Measurements from ENCODE around the gene GUCY1A2. TPM values are rescaled to one million over a fixed set of nuclear protein-coding genes. Genes with fewer than 3 reads are reported as not detected.

The GUCY1A2 gene
- total and polyA plus RNA-seq, 2 donors from 2014 or later = 0.75 to 16.1 TPM

- TF ChIP-seq, protein P1, sequence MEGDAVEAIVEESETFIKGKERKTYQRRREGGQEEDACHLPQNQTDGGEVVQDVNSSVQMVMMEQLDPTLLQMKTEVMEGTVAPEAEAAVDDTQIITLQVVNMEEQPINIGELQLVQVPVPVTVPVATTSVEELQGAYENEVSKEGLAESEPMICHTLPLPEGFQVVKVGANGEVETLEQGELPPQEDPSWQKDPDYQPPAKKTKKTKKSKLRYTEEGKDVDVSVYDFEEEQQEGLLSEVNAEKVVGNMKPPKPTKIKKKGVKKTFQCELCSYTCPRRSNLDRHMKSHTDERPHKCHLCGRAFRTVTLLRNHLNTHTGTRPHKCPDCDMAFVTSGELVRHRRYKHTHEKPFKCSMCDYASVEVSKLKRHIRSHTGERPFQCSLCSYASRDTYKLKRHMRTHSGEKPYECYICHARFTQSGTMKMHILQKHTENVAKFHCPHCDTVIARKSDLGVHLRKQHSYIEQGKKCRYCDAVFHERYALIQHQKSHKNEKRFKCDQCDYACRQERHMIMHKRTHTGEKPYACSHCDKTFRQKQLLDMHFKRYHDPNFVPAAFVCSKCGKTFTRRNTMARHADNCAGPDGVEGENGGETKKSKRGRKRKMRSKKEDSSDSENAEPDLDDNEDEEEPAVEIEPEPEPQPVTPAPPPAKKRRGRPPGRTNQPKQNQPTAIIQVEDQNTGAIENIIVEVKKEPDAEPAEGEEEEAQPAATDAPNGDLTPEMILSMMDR (IDR thresholded peaks at IDR 0.05; ENCODE audit: borderline replicate concordance, extremely low read depth, insufficient read depth) = no peak
- DNase-seq = no peak
- no peaks in the 10 kb centered on the region for H3K4me1 ChIP-seq (ENCODE audit: control insufficient read depth in 2 of 3, insufficient read depth in 2 of 3, low read depth in 1 of 3, low read length in 3 of 3)
- no peak overlapping the region for H3K9ac ChIP-seq (ENCODE audit: low read length in 3 of 3)
- no peak overlapping the region for H3K27ac ChIP-seq (ENCODE audit: low read depth in 2 of 2, low read length in 2 of 2)
- H3K27me3 ChIP-seq (ENCODE audit: control insufficient read depth, insufficient read depth, low read length) = no peaks in the 10 kb centered on the region
- no peak for FAIRE-seq
- H3K9me3 ChIP-seq (ENCODE audit: control insufficient read depth in 2 of 3, insufficient read depth in 1 of 3, low read length in 3 of 3) = no peaks in the 10 kb centered on the region
- intact Hi-C loops (cut with DNase I) = no loop called here
- H3K4me3 ChIP-seq (ENCODE audit: low read length in 3 of 3) = no peak overlapping the region
- H3K36me3 ChIP-seq (ENCODE audit: control insufficient read depth in 2 of 3, insufficient read depth in 3 of 3, low read length in 3 of 3) = no peaks in the 10 kb centered on the region
These were observed 160.1 kb downstream of the GUCY1A2 start for GRCh38 chr11:106858200-106858599.

GRCh38 chr11:106856566-106856965 is 161.7 kb downstream of the GUCY1A2 start:
- TF ChIP-seq, protein P1 (IDR thresholded peaks at IDR 0.05; ENCODE audit: borderline replicate concordance, extremely low read depth, insufficient read depth) = no peak

DNA sequence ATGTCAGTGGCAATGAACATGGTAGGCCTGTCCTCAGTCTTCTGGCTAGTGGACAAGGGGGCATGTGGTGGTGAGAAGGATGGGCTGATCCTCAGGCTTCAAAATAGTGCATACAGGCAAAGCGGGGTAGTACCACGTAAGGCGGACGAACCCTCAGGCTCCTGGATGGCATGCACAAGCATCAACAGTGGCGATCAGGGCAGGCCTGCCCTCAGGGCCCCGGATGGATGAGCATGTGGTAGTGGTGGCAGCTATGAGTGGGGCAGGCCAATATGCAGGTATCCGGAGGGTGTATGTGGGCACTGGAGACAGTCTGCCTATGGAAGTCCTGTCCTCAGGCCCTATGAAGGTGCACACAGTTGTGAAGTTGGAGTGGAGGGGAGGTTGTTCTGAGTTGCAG is 163.8 kb downstream of the GUCY1A2 start:
- peak in 1 of 5 donors; percentile 31 for DNase-seq
- no peaks in the 10 kb centered on the region for H3K27me3 ChIP-seq (ENCODE audit: control insufficient read depth, insufficient read depth, low read length)
- no peak overlapping the region for H3K4me3 ChIP-seq (ENCODE audit: low read length in 3 of 3)
- FAIRE-seq = no peak
- intact Hi-C loops (cut with DNase I) = no loop called here
- peaks cover 0 to 3% (median 0%) of the 10 kb centered on the region in 3 donors for H3K9me3 ChIP-seq (ENCODE audit: control insufficient read depth in 2 of 3, insufficient read depth in 1 of 3, low read length in 3 of 3)
- no peak overlapping the region for H3K27ac ChIP-seq (ENCODE audit: low read depth in 2 of 2, low read length in 2 of 2)
- H3K9ac ChIP-seq (ENCODE audit: low read length in 3 of 3) = no peak overlapping the region
- H3K4me1 ChIP-seq (ENCODE audit: control insufficient read depth in 2 of 3, insufficient read depth in 2 of 3, low read depth in 1 of 3, low read length in 3 of 3) = no peaks in the 10 kb centered on the region
- TF ChIP-seq, protein P1 (IDR thresholded peaks at IDR 0.05; ENCODE audit: borderline replicate concordance, extremely low read depth, insufficient read depth) = no peak
- H3K36me3 ChIP-seq (ENCODE audit: control insufficient read depth in 2 of 3, insufficient read depth in 3 of 3, low read length in 3 of 3) = no peaks in the 10 kb centered on the region

More at GRCh38 chr11:106856566-106856965, 161.7 kb downstream of the GUCY1A2 start:
- no peak overlapping the region for H3K9ac ChIP-seq (ENCODE audit: low read length in 3 of 3)
- no peak overlapping the region for H3K4me3 ChIP-seq (ENCODE audit: low read length in 3 of 3)
- H3K27me3 ChIP-seq (ENCODE audit: control insufficient read depth, insufficient read depth, low read length) = no peaks in the 10 kb centered on the region
- DNase-seq = no peak
- no peak for FAIRE-seq
- H3K27ac ChIP-seq (ENCODE audit: low read depth in 2 of 2, low read length in 2 of 2) = no peak overlapping the region
- intact Hi-C loops (cut with DNase I) = no loop called here
- H3K9me3 ChIP-seq (ENCODE audit: control insufficient read depth in 2 of 3, insufficient read depth in 1 of 3, low read length in 3 of 3) = peaks cover 0 to 3% (median 0%) of the 10 kb centered on the region in 3 donors
- H3K36me3 ChIP-seq (ENCODE audit: control insufficient read depth in 2 of 3, insufficient read depth in 3 of 3, low read length in 3 of 3) = no peaks in the 10 kb centered on the region
- H3K4me1 ChIP-seq (ENCODE audit: control insufficient read depth in 2 of 3, insufficient read depth in 2 of 3, low read depth in 1 of 3, low read length in 3 of 3) = no peaks in the 10 kb centered on the region

DNA sequence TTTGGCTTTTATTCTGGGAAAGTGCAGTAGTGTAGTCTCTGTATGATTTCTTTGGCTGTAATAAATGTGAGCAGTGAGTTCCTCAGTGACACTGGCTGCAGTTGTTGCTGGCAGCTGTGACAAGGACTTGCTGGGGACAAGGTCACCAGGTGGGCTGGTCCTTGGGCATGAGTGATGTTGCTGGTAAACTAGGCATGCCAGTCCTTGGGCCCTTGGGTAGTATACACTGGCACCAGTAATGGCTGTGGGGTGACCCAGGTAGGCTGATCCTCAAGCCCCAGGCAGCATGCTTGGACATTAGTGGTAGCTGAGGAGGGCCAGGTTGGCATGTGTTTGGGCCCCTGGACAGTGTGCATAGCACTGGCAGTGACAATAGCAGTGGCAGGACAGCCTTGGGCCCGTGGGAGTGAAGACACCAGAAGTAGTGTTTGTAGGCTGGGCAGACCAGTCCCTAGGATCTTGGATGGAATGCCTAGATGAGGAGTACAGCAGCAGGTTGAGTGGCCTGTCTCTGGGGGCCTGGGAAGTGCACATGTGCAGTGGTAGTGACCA is 164.3 kb downstream of the GUCY1A2 start:
- no peaks in the 10 kb centered on the region for H3K36me3 ChIP-seq (ENCODE audit: control insufficient read depth in 2 of 3, insufficient read depth in 3 of 3, low read length in 3 of 3)
- peaks cover 0 to 3% (median 0%) of the 10 kb centered on the region in 3 donors for H3K9me3 ChIP-seq (ENCODE audit: control insufficient read depth in 2 of 3, insufficient read depth in 1 of 3, low read length in 3 of 3)
- H3K9ac ChIP-seq (ENCODE audit: low read length in 3 of 3) = no peak overlapping the region
- H3K27ac ChIP-seq (ENCODE audit: low read depth in 2 of 2, low read length in 2 of 2) = no peak overlapping the region
- no peak overlapping the region for H3K4me3 ChIP-seq (ENCODE audit: low read length in 3 of 3)
- TF ChIP-seq, protein P1 (IDR thresholded peaks at IDR 0.05; ENCODE audit: borderline replicate concordance, extremely low read depth, insufficient read depth) = no peak
- H3K4me1 ChIP-seq (ENCODE audit: control insufficient read depth in 2 of 3, insufficient read depth in 2 of 3, low read depth in 1 of 3, low read length in 3 of 3) = no peaks in the 10 kb centered on the region
- H3K27me3 ChIP-seq (ENCODE audit: control insufficient read depth, insufficient read depth, low read length) = no peaks in the 10 kb centered on the region
- intact Hi-C loops (cut with DNase I) = no loop called here
- DNase-seq (peak in 1 of 5 donors; percentile 39), FAIRE-seq (no peak)
